IPS-18a (cell line): ENCODE measurements around the gene OSBPL2.

Source experiments
- H3K27ac ChIP-seq: one replicate; pipeline ENCODE4 v1.5.1; 2013; ENCODE audit warnings: low read length
- H3K27me3 ChIP-seq: one replicate; pipeline ENCODE4 v1.6.1; 2013; ENCODE audit warnings: mild to moderate bottlenecking, low read length; ENCODE audit not compliant: control insufficient read depth, insufficient read depth
- H3K36me3 ChIP-seq: one replicate; pipeline ENCODE4 v1.6.1; 2013; ENCODE audit warnings: low read depth, low read length; ENCODE audit not compliant: control insufficient read depth
- H3K4me1 ChIP-seq: one replicate; pipeline ENCODE4 v1.6.1; 2013; ENCODE audit warnings: low read depth, low read length; ENCODE audit not compliant: control insufficient read depth
- H3K4me3 ChIP-seq: one replicate; pipeline ENCODE4 v1.5.1; 2013; ENCODE audit warnings: low read length
- H3K9ac ChIP-seq: one replicate; pipeline ENCODE4 v1.6.1; 2013; ENCODE audit warnings: mild to moderate bottlenecking, low read length, moderate library complexity
- H3K9me3 ChIP-seq: one replicate; pipeline ENCODE4 v1.6.1; 2013; ENCODE audit warnings: low read depth, low read length; ENCODE audit not compliant: control insufficient read depth

The OSBPL2 gene

GRCh38 chr20:62330576-62331317 is 92.4 kb downstream of the OSBPL2 start:
- no peaks in the 10 kb centered on the region for H3K27me3 ChIP-seq
- no peak overlapping the region for H3K27ac ChIP-seq
- no peaks in the 10 kb centered on the region for H3K9me3 ChIP-seq
- H3K4me3 ChIP-seq: no peak overlapping the region
- no peak overlapping the region for H3K9ac ChIP-seq
- H3K4me1 ChIP-seq: no peaks in the 10 kb centered on the region
- peaks cover 55% of the 10 kb centered on the region for H3K36me3 ChIP-seq

- Histone ChIP-seq H3K27ac (no peak overlapping the region), H3K9ac (no peak overlapping the region), H3K4me1 (no peaks in the 10 kb centered on the region), H3K27me3 (no peaks in the 10 kb centered on the region), H3K36me3 (peaks cover 52% of the 10 kb centered on the region), H3K9me3 (no peaks in the 10 kb centered on the region), H3K4me3 (no peak overlapping the region)
Observed at GRCh38 chr20:62331347-62331746, 93.0 kb downstream of the OSBPL2 start.

- H3K9ac ChIP-seq: no peak overlapping the region
- H3K36me3 ChIP-seq: peaks cover 53% of the 10 kb centered on the region
- H3K27me3 ChIP-seq: no peaks in the 10 kb centered on the region
Observed at GRCh38 chr20:62332421-62332820, 94.1 kb downstream of the OSBPL2 start.

GRCh38 chr20:62332989-62333819 is 94.9 kb downstream of the OSBPL2 start:
- no peaks in the 10 kb centered on the region for H3K27me3 ChIP-seq
- no peaks in the 10 kb centered on the region for H3K9me3 ChIP-seq
- H3K27ac ChIP-seq: no peak overlapping the region
- H3K36me3 ChIP-seq: peaks cover 56% of the 10 kb centered on the region
- H3K9ac ChIP-seq: no peak overlapping the region
- no peaks in the 10 kb centered on the region for H3K4me1 ChIP-seq
- no peak overlapping the region for H3K4me3 ChIP-seq

More at GRCh38 chr20:62332421-62332820, 94.1 kb downstream of the OSBPL2 start:
- no peaks in the 10 kb centered on the region for H3K4me1 ChIP-seq
- no peaks in the 10 kb centered on the region for H3K9me3 ChIP-seq
- no peak overlapping the region for H3K4me3 ChIP-seq
- H3K27ac ChIP-seq: no peak overlapping the region

- peaks cover 51% of the 10 kb centered on the region for H3K36me3 ChIP-seq
- no peak overlapping the region for H3K9ac ChIP-seq
- no peaks in the 10 kb centered on the region for H3K4me1 ChIP-seq
- H3K27me3 ChIP-seq: no peaks in the 10 kb centered on the region
- no peaks in the 10 kb centered on the region for H3K9me3 ChIP-seq
- H3K4me3 ChIP-seq: no peak overlapping the region
- H3K27ac ChIP-seq: no peak overlapping the region
Observed at GRCh38 chr20:62333820-62334595, 95.7 kb downstream of the OSBPL2 start.

- Histone ChIP-seq H3K27me3 (no peaks in the 10 kb centered on the region), H3K9me3 (no peaks in the 10 kb centered on the region), H3K4me3 (no peak overlapping the region), H3K9ac (no peak overlapping the region), H3K27ac (no peak overlapping the region), H3K36me3 (peaks cover 50% of the 10 kb centered on the region), H3K4me1 (no peaks in the 10 kb centered on the region)
Observed at GRCh38 chr20:62334881-62335280, 96.6 kb downstream of the OSBPL2 start.

- Histone ChIP-seq H3K27ac (no peak overlapping the region), H3K4me1 (no peaks in the 10 kb centered on the region), H3K4me3 (no peak overlapping the region), H3K27me3 (no peaks in the 10 kb centered on the region), H3K36me3 (peaks cover 51% of the 10 kb centered on the region), H3K9ac (no peak overlapping the region), H3K9me3 (no peaks in the 10 kb centered on the region)
Observed at GRCh38 chr20:62335532-62335931, 97.2 kb downstream of the OSBPL2 start.

- H3K36me3 ChIP-seq: peaks cover 56% of the 10 kb centered on the region
- no peak overlapping the region for H3K27ac ChIP-seq
- H3K9me3 ChIP-seq: no peaks in the 10 kb centered on the region
- no peak overlapping the region for H3K9ac ChIP-seq
- H3K4me1 ChIP-seq: no peaks in the 10 kb centered on the region
- no peak overlapping the region for H3K4me3 ChIP-seq
- no peaks in the 10 kb centered on the region for H3K27me3 ChIP-seq
Observed at GRCh38 chr20:62336329-62336728, 98.0 kb downstream of the OSBPL2 start.

- Histone ChIP-seq H3K4me3 (no peak overlapping the region), H3K4me1 (no peaks in the 10 kb centered on the region), H3K36me3 (peaks cover 51% of the 10 kb centered on the region), H3K27ac (no peak overlapping the region), H3K9ac (no peak overlapping the region), H3K9me3 (no peaks in the 10 kb centered on the region), H3K27me3 (no peaks in the 10 kb centered on the region)
Observed at GRCh38 chr20:62336775-62337557, 98.6 kb downstream of the OSBPL2 start.

GRCh38 chr20:62337558-62338293 is 99.4 kb downstream of the OSBPL2 start:
- peaks cover 45% of the 10 kb centered on the region for H3K36me3 ChIP-seq
- H3K4me1 ChIP-seq: no peaks in the 10 kb centered on the region
- no peak overlapping the region for H3K27ac ChIP-seq
- no peak overlapping the region for H3K4me3 ChIP-seq
- no peaks in the 10 kb centered on the region for H3K9me3 ChIP-seq
- H3K27me3 ChIP-seq: no peaks in the 10 kb centered on the region
- no peak overlapping the region for H3K9ac ChIP-seq
